OCI-LY1 (cell line): ENCODE data around the gene MSL3B.

Source experiments
- H2AFZ ChIP-seq: fragments of 200-600 bp; sonication (generic), shearing (Covaris generic); 2 replicates; pipeline ENCODE4 v1.6.0; 2014; ENCODE audit warnings: antibody characterized with exemption, mild to moderate bottlenecking, low read length
- H3F3A ChIP-seq: fragments of 200-600 bp; sonication (generic), shearing (Covaris generic); 2 replicates; pipeline ENCODE4 v1.6.0; 2014; ENCODE audit warnings: mild to moderate bottlenecking, antibody characterized with exemption, low read length, moderate library complexity; ENCODE audit not compliant: insufficient read depth
- H3K27ac ChIP-seq: fragments of 200-600 bp; sonication (generic); 2 replicates; pipeline ENCODE4 v1.5.1; 2014; ENCODE audit warnings: low read length, mixed run types, mild to moderate bottlenecking, low read depth; ENCODE audit not compliant: poor library complexity, severe bottlenecking
- H3K27me3 ChIP-seq: fragments of 200-600 bp; sonication (generic); 2 replicates; pipeline ENCODE4 v1.6.0; 2014; ENCODE audit warnings: antibody characterized with exemption, mild to moderate bottlenecking, low read length, moderate library complexity; ENCODE audit not compliant: insufficient read depth
- H3K36me3 ChIP-seq: fragments of 200-600 bp; sonication (generic); 2 replicates; pipeline ENCODE4 v1.6.1; 2014; ENCODE audit warnings: mild to moderate bottlenecking, antibody characterized with exemption, low read length, moderate library complexity, mixed read lengths; ENCODE audit not compliant: insufficient read depth
- H3K4me1 ChIP-seq: fragments of 200-600 bp; sonication (generic); 2 replicates; pipeline ENCODE4 v1.5.1; 2014; ENCODE audit warnings: mild to moderate bottlenecking, low read length, moderate library complexity; ENCODE audit not compliant: insufficient read depth, severe bottlenecking
- H3K4me2 ChIP-seq: fragments of 200-600 bp; sonication (generic), shearing (Covaris generic); 2 replicates; pipeline ENCODE4 v1.6.1; 2014; ENCODE audit warnings: low read length
- H3K4me3 ChIP-seq: fragments of 200-600 bp; sonication (generic); 2 replicates; pipeline ENCODE4 v1.5.1; 2014; ENCODE audit warnings: low read length, low read depth, mild to moderate bottlenecking, mixed read lengths; ENCODE audit not compliant: poor library complexity, severe bottlenecking
- H3K79me2 ChIP-seq: fragments of 200-600 bp; shearing (Covaris generic); 2 replicates; pipeline ENCODE4 v1.6.1; 2016; ENCODE audit warnings: mixed run types, low read length, mixed read lengths; ENCODE audit not compliant: insufficient read depth
- H3K9ac ChIP-seq: fragments of 200-600 bp; sonication (generic), shearing (Covaris generic); 2 replicates; pipeline ENCODE4 v1.6.1; 2014; ENCODE audit warnings: mild to moderate bottlenecking, low read length, mixed read lengths
- H3K9me2 ChIP-seq: fragments of 200-600 bp; sonication (generic), shearing (Covaris generic); 2 replicates; pipeline ENCODE4 v1.6.1; 2014; ENCODE audit warnings: low read depth, mild to moderate bottlenecking, low read length, mixed read lengths
- H3K9me3 ChIP-seq: fragments of 200-600 bp; shearing (Covaris generic); 2 replicates; pipeline ENCODE4 v1.6.1; 2014; ENCODE audit warnings: low read length, mixed read lengths
- H4K20me1 ChIP-seq: fragments of 200-600 bp; sonication (generic), shearing (Covaris generic); 2 replicates; pipeline ENCODE4 v1.6.0; 2016; ENCODE audit warnings: mild to moderate bottlenecking, low read length; ENCODE audit not compliant: insufficient read depth
- EZH2 ChIP-seq: fragments of 200-600 bp; sonication (generic), shearing (Covaris generic); IDR thresholded peaks from 2 replicates; pipeline ENCODE4 v1.8.0; 2017; ENCODE audit warnings: borderline replicate concordance, mixed run types, mild to moderate bottlenecking, antibody characterized with exemption, low read length, moderate library complexity, mixed read lengths
- TF ChIP-seq, protein P1 (sequence below): fragments of 200-600 bp; sonication (generic), shearing (Covaris generic); IDR thresholded peaks from 2 replicates; pipeline ENCODE4 v1.5.1; 2017; ENCODE audit warnings: mild to moderate bottlenecking, antibody characterized with exemption, low read length, moderate library complexity, mixed read lengths

Gene MSL3B

DNA sequence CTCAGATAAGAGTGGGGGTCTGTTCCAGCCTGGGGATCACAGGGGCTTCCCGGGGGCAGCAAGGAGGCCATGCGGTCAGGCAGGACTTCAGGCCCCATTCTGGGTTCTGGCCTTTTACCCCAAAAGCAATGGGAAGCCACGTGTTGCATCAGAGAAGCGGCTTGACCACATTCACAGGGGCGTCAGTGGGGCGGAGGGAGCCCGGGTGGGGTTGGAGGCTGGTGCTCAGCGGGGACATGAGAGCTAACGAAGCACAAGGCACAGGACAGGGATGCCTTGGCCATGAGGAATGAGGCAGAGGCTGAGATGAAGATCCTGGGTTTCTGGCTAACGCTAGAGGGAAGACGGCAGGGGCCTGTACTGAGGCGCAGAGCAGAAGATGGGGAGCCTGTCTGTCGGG lies 19.9 kb downstream of the MSL3B start:
- Histone ChIP-seq H3K27me3 (no peaks in the 10 kb centered on the region), H2AFZ (no peak overlapping the region), H3K27ac (no peak overlapping the region), H4K20me1 (no peaks in the 10 kb centered on the region), H3K4me2 (no peak overlapping the region), H3K9ac (no peak overlapping the region), H3K4me1 (peaks cover 18% of the 10 kb centered on the region), H3K79me2 (peaks cover 25% of the 10 kb centered on the region), H3K36me3 (peaks cover 98% of the 10 kb centered on the region), H3K9me3 (no peaks in the 10 kb centered on the region), H3F3A (no peaks in the 10 kb centered on the region), H3K9me2 (no peaks in the 10 kb centered on the region), H3K4me3 (no peak overlapping the region)
- TF ChIP-seq, protein P1, sequence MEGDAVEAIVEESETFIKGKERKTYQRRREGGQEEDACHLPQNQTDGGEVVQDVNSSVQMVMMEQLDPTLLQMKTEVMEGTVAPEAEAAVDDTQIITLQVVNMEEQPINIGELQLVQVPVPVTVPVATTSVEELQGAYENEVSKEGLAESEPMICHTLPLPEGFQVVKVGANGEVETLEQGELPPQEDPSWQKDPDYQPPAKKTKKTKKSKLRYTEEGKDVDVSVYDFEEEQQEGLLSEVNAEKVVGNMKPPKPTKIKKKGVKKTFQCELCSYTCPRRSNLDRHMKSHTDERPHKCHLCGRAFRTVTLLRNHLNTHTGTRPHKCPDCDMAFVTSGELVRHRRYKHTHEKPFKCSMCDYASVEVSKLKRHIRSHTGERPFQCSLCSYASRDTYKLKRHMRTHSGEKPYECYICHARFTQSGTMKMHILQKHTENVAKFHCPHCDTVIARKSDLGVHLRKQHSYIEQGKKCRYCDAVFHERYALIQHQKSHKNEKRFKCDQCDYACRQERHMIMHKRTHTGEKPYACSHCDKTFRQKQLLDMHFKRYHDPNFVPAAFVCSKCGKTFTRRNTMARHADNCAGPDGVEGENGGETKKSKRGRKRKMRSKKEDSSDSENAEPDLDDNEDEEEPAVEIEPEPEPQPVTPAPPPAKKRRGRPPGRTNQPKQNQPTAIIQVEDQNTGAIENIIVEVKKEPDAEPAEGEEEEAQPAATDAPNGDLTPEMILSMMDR, result no peak
- TF ChIP-seq EZH2, result no peak

DNA sequence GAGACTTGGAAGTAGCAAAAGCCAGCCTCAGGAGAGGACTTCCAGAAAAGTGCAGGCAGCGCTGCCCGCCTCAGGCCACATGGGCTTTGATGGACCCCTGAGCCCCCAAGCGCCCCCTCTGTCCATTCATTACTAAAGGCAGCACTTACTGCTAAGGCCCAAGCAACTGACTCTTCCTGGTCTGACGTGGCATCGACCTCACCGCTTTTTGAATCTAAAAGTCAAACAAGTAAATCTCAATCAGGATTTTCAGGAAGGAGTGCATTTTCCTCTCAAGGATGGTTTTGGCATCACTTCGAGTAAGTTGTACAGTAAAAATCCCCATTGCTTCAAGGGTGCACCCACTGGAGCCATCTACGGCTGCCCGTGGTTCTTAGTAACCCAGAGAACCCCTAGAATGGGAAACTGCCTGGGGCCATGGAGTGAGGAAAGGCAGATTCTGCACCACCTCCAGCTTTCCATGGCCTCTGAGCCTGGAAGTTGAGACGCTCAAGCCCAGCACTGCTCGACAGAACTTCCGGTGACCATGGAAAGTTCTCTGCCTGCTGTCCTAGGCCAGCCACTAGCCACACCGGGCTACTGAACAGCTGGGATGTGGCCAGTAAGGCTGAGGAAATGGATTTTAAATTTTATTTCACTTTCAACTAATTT lies 20.8 kb downstream of the MSL3B start:
- Histone ChIP-seq H3K27ac (no peak overlapping the region), H3K79me2 (peaks cover 16% of the 10 kb centered on the region), H3K36me3 (peaks cover 99% of the 10 kb centered on the region), H3K4me1 (peaks cover 9% of the 10 kb centered on the region), H2AFZ (no peak overlapping the region), H3K9me2 (no peaks in the 10 kb centered on the region), H3F3A (no peaks in the 10 kb centered on the region), H3K4me2 (no peak overlapping the region), H3K9ac (no peak overlapping the region), H3K27me3 (no peaks in the 10 kb centered on the region), H3K4me3 (no peak overlapping the region), H4K20me1 (no peaks in the 10 kb centered on the region), H3K9me3 (no peaks in the 10 kb centered on the region)
- TF ChIP-seq EZH2, result no peak
- TF ChIP-seq, protein P1, result no peak

DNA sequence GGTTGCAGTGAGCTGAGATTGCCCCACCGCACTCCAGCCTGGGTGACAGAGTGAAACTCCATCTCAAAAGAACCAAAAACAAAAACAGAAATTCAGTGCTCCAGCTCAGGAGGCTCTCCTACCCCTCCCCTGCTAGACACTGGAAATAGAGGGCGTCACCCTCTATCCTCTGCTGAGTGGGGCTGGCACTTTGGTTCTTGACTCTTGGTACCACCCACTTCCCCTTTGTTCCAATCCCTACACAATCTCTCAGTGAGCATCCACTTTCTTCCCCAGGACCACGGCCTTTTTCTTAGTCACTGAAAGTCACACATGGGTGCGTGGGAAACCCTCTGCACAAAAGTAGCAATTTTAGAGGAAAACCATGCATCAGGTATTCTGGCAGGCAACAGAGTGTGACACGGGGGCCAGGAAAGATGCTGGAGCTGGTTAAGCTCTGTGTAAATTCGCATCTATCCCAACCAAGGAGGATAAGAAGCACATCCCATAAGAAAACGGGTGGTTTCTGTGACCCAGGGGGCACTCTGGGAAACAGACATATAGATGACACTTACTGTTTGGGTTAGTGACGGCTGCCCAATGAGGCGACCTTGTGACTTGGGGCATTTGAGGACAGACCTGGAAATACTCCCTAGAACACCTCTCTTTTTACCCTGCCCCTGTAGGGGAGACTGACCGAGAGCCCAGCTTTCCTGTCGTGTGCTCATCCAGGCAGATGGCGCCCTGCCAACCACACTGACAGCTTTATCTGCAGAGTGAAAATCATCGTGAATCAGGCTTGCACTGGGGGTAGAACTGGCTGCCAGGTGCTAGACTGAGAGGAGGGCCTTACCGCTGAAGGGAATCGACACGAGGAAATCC lies 21.6 kb downstream of the MSL3B start:
- H3K36me3 ChIP-seq, result peaks cover 99% of the 10 kb centered on the region
- H4K20me1 ChIP-seq, result no peaks in the 10 kb centered on the region
- H3K79me2 ChIP-seq, result peaks cover 10% of the 10 kb centered on the region; the same call in 1 of the 2 replicates
- no peaks in the 10 kb centered on the region for H3F3A ChIP-seq
- peaks cover 1% of the 10 kb centered on the region for H3K4me1 ChIP-seq
- H2AFZ ChIP-seq, result no peak overlapping the region
- TF ChIP-seq EZH2, result no peak
- TF ChIP-seq, protein P1, result no peak
- no peak overlapping the region for H3K4me3 ChIP-seq
- H3K27ac ChIP-seq, result no peak overlapping the region
- no peaks in the 10 kb centered on the region for H3K9me2 ChIP-seq
- no peaks in the 10 kb centered on the region for H3K27me3 ChIP-seq
- no peak overlapping the region for H3K9ac ChIP-seq
- no peak overlapping the region for H3K4me2 ChIP-seq
- H3K9me3 ChIP-seq, result no peaks in the 10 kb centered on the region
